Prostate gland (tissue), 2 donors: Measurements from ENCODE around the gene GPR162.

Source experiments
- CTCF ChIP-seq, 4 experiments: fragments of 200-600 bp in 2 of 4; fragments of 450-650 bp in 2 of 4; sonication (generic) in 2 of 4; IDR thresholded peaks; 1 replicate in 3 of 4; 2 replicates in 1 of 4; pipeline ENCODE4 v1.5.1; 2016 to 2019; ENCODE audit warnings: antibody characterized with exemption in 4 of 4, mild to moderate bottlenecking in 2 of 4, moderate library complexity in 2 of 4
- POLR2A ChIP-seq: fragments of 450-650 bp; IDR thresholded peaks from one replicate; pipeline ENCODE4 v1.6.1; 2016; ENCODE audit warnings: antibody characterized with exemption, mild to moderate bottlenecking
- POLR2AphosphoS5 ChIP-seq: sonication (generic); formaldehyde crosslinking; IDR thresholded peaks from one replicate; pipeline ENCODE4 v1.6.1; 2017; ENCODE audit warnings: antibody characterized with exemption

- TF ChIP-seq CTCF (IDR thresholded peaks at IDR 0.05) (no peak), POLR2A (no peak), POLR2AphosphoS5 (no peak)
Observed at GRCh38 chr12:6830286-6830890, 8.8 kb downstream of the GPR162 start.
